Measurements from ENCODE around the gene SLC9B1.

The SLC9B1 gene

GRCh38 chr4:103019308-103020124 is at the start of gene SLC9B1:
TSS of gene SLC9B1 (minus strand) at chr4:103019705. CDS start at chr4:102991711, 27,994 bp downstream.
- peak; percentile 87 for DNase-seq (ENCODE audit: low read depth)

- DNase-seq (ENCODE audit: low read depth), result no peak
Observed at GRCh38 chr4:103067841-103068547, 48.5 kb upstream of the SLC9B1 start.

- DNase-seq (ENCODE audit: low read depth), result no peak
Observed at GRCh38 chr4:103060453-103061148, 41.1 kb upstream of the SLC9B1 start.

GRCh38 chr4:103054030-103054429 is 34.5 kb upstream of the SLC9B1 start:
- DNase-seq (ENCODE audit: low read depth), result no peak

- DNase-seq (ENCODE audit: low read depth), result no peak
Observed at GRCh38 chr4:103052779-103053178, 33.3 kb upstream of the SLC9B1 start.

- no peak for DNase-seq (ENCODE audit: low read depth)
Observed at GRCh38 chr4:103052145-103052544, 32.6 kb upstream of the SLC9B1 start.

- no peak for DNase-seq (ENCODE audit: low read depth)
Observed at GRCh38 chr4:103050736-103051436, 31.4 kb upstream of the SLC9B1 start.

- DNase-seq (ENCODE audit: low read depth), result no peak
Observed at GRCh38 chr4:103046416-103047290, 27.1 kb upstream of the SLC9B1 start.

- DNase-seq (ENCODE audit: low read depth), result no peak
Observed at GRCh38 chr4:103044183-103044582, 24.7 kb upstream of the SLC9B1 start.

- DNase-seq (ENCODE audit: low read depth), result no peak
Observed at GRCh38 chr4:103036169-103036568, 16.7 kb upstream of the SLC9B1 start.

- no peak for DNase-seq (ENCODE audit: low read depth)
Observed at GRCh38 chr4:103032574-103032973, 13.1 kb upstream of the SLC9B1 start.

- no peak for DNase-seq (ENCODE audit: low read depth)
Observed at GRCh38 chr4:103030791-103031190, 11.3 kb upstream of the SLC9B1 start.

GRCh38 chr4:103029300-103029699 is 9.8 kb upstream of the SLC9B1 start:
- DNase-seq (ENCODE audit: low read depth), result no peak

- DNase-seq (ENCODE audit: low read depth), result no peak
Observed at GRCh38 chr4:103026868-103027267, 7.4 kb upstream of the SLC9B1 start.

- DNase-seq (ENCODE audit: low read depth), result no peak
Observed at GRCh38 chr4:103024996-103025395, 5.5 kb upstream of the SLC9B1 start.

- DNase-seq (ENCODE audit: low read depth), result no peak
Observed at GRCh38 chr4:103021120-103021519, 1.6 kb upstream of the SLC9B1 start.

- no peak for DNase-seq (ENCODE audit: low read depth)
Observed at GRCh38 chr4:103018391-103019307, 856 bp downstream of the SLC9B1 start.

GRCh38 chr4:103012551-103012950 is 7.0 kb downstream of the SLC9B1 start:
- no peak for DNase-seq (ENCODE audit: low read depth)

GRCh38 chr4:103012060-103012459 is 7.4 kb downstream of the SLC9B1 start:
- DNase-seq (ENCODE audit: low read depth), result peak; percentile 35

Data from GM04503 (cell line).